ENCODE measurements around the gene GADD45GIP1.
"Not testable (repeated sequence)": the region's sequence is repeated elsewhere in the genome, so short reads cannot be mapped to it uniquely, and the experiment has no call there.

- TF ChIP-seq CTCF (IDR thresholded peaks at IDR 0.05); TAF1 (IDR thresholded peaks at IDR 0.05; ENCODE audit: borderline replicate concordance, low read depth, low read length); POLR2AphosphoS5 (IDR thresholded peaks at IDR 0.05; ENCODE audit: low read depth, low read length); EP300 (IDR thresholded peaks at IDR 0.05; ENCODE audit: borderline replicate concordance in 1 of 2, low read depth in 1 of 2, low read length in 1 of 2); RAD21 (IDR thresholded peaks at IDR 0.05; ENCODE audit: low read length); RCOR1 (IDR thresholded peaks at IDR 0.05; ENCODE audit: low read length); SMC3 (IDR thresholded peaks at IDR 0.05; ENCODE audit: low read depth, low read length); MAX (IDR thresholded peaks at IDR 0.05; ENCODE audit: low read depth); YY1 (IDR thresholded peaks at IDR 0.05; ENCODE audit: low read depth); MEF2A (IDR thresholded peaks at IDR 0.05; ENCODE audit: borderline replicate concordance, low read depth); REST (IDR thresholded peaks at IDR 0.05; ENCODE audit: low read depth, low read length); USF2 (IDR thresholded peaks at IDR 0.05; ENCODE audit: borderline replicate concordance, low read depth, low read length): not testable (repeated sequence)
Measured at GRCh38 chr19:12915860-12916259, 41.2 kb downstream of the GADD45GIP1 start.
